ENCODE data around the gene MRGPRF.

Gene MRGPRF

DNA sequence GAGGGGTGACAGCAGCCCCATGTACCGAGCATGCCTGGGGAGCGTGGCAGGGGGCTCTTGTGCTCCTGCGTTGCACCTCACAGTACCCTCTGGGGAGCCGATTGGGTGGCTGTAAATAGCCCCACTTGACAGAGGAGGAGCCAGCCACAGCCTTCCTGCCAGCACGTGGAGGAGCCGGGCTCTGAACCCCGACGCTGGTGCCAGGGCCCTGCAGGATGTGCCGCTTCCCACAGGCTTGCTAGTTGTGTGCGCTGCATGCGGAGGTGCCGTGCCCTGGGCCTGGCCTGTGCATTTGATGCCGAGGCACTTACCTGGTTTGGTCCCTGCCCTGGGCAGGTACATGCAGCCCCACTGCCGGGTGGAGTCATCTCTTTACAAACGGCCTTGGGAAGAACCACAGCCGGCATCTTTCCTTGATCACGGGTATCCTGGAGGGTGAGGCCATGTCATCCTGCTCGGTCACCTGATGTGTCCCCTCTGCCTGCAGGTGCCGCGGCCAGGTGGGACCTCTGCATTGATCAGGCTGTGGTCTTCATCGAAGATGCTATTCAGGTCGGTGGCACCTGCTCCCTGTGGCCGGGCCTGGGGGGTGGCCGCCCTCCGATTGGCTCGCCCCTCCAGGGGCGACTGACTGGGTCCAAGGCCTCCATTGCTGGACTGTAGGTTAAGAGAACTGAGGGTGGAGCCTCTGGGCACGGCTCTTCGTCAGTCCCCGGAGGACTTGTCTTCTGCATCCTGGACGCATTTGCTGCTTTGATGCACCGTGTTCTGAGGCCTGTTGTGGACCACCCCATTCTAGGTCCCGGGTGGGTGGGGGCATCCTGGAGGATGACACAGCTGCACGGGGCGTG, 40.7 kb upstream of the MRGPRF start:
- CTCF ChIA-PET, result no interaction called here
- H3K4me3 Mint-ChIP-seq, result no peak overlapping the region
- H3K9me3 Mint-ChIP-seq, result no peaks in the 10 kb centered on the region
- DNase-seq, result no peak
- no peak overlapping the region for H3K27ac Mint-ChIP-seq
- peaks cover 28% of the 10 kb centered on the region for H3K4me1 Mint-ChIP-seq
- peaks cover 3% of the 10 kb centered on the region for H3K36me3 Mint-ChIP-seq
- H3K27me3 Mint-ChIP-seq, result no peaks in the 10 kb centered on the region

DNA sequence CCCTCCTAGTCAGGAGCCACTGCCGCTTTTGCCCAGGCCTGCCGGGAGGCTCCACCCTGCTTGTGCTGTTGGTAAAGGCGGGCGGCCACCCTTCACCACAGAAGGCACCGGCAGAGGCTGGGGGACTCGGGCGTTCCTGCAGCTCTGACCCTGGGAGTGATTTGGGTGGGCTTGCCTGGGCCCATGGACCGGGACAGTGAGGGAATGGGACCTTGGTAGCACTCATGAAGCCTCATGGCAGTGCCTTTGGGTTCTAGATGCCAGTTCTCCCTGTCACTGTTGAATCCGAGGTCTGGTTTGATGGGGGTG, 40.1 kb upstream of the MRGPRF start:
- Mint-ChIP-seq H3K4me1 (peaks cover 32% of the 10 kb centered on the region), H3K27ac (no peak overlapping the region), H3K27me3 (no peaks in the 10 kb centered on the region), H3K36me3 (peaks cover 3% of the 10 kb centered on the region), H3K4me3 (no peak overlapping the region), H3K9me3 (no peaks in the 10 kb centered on the region)
- CTCF ChIA-PET, result no interaction called here
- DNase-seq, result no peak

DNA sequence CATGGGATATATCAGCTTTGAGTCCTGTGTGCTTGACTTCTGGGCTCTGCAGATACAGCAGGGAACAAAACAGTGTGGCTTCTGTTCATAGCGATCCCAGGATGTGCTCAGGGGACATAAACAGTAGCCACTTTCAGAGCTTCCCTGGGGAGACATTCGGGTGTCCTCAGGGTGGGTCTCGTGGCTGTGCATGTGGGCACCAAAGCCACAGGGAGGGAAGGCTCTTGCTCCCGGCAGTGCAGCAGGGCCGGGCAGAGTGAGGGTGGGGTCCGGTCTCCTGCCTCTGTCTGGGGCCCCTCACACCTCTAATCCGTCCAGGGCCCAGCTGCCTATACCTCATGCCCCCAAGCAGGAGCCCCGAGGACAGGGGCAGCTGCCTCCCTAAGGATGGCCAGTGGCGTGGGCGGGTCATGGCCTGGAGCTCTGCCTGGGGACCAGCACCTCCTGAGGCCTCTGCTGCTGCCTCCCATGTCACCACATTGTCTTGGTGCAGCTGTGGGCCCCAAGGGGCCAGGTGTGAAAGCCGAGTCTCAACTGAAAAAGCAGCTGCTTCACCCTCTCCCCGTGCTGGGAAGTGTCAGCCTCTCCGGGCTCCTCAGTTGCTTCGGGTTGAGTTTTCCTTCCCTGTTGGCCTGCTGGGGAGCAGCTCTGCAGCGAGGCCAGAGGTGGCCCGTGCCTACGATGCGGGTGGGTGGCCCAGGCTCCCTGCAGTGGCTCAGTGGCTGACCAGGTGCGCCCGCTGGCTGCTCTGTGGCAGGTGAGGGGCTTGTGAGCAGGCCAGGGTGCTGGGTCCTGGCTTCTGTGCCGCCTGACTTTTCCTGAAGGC, 39.5 kb upstream of the MRGPRF start:
- peaks cover 4% of the 10 kb centered on the region for H3K27me3 Mint-ChIP-seq
- H3K27ac Mint-ChIP-seq, result peak overlapping the region; percentile 49
- no peak for DNase-seq
- CTCF ChIA-PET, result no interaction called here
- H3K4me3 Mint-ChIP-seq, result no peak overlapping the region
- no peaks in the 10 kb centered on the region for H3K9me3 Mint-ChIP-seq
- H3K4me1 Mint-ChIP-seq, result peaks cover 37% of the 10 kb centered on the region
- H3K36me3 Mint-ChIP-seq, result peaks cover 3% of the 10 kb centered on the region

GRCh38 chr11:69051381-69052342, 38.6 kb upstream of the MRGPRF start:
- Mint-ChIP-seq H3K27ac (peak overlapping the region; percentile 70), H3K4me1 (peaks cover 41% of the 10 kb centered on the region), H3K9me3 (no peaks in the 10 kb centered on the region), H3K36me3 (peaks cover 3% of the 10 kb centered on the region), H3K4me3 (peak overlapping the region; percentile 35), H3K27me3 (peaks cover 8% of the 10 kb centered on the region)
- DNase-seq, result no peak
- CTCF ChIA-PET, result no interaction called here

DNA sequence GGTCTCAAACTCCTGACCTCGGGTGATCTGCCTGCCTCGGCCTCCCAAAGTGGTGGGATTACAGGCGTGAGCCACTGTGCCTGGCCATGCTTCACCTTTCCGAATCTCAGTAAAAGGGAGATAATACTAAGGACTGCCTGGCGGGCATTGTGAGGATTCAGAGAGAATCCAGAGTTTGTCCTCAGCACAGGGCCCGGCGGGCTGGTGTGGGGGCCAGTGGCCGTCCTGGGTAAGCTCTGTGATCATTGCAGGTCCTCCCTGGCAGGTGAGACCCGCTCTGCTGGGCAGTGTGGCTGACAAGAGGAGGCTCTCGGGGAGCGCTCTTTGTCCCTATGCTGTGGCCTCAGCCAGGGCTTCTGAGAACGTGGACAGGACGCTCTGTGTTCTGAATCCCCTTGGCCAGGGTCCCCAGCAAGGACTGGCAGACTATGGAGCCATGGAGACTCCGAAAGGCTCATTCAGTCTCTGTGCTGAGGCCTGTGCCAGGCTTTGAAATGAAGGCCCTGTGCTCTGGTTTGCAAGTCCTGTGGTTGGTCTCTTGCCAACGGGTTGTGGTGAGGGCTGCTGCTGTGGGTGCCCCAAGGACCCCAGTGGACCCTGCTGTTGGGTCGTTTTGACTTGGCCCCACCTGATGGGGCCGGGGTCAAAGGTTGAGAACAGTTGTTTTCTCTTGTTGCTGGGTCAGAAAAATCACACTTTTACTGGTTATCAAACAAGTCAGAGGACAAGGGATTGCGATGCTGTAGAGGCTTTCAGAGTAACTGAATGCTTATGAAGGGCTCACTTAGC, 37.7 kb upstream of the MRGPRF start:
- Mint-ChIP-seq H3K4me1 (peaks cover 38% of the 10 kb centered on the region), H3K27me3 (peaks cover 17% of the 10 kb centered on the region), H3K36me3 (peaks cover 3% of the 10 kb centered on the region), H3K4me3 (peak overlapping the region; percentile 35), H3K27ac (peak overlapping the region; percentile 70), H3K9me3 (no peaks in the 10 kb centered on the region)
- CTCF ChIA-PET, result no interaction called here
- DNase-seq, result no peak

DNA sequence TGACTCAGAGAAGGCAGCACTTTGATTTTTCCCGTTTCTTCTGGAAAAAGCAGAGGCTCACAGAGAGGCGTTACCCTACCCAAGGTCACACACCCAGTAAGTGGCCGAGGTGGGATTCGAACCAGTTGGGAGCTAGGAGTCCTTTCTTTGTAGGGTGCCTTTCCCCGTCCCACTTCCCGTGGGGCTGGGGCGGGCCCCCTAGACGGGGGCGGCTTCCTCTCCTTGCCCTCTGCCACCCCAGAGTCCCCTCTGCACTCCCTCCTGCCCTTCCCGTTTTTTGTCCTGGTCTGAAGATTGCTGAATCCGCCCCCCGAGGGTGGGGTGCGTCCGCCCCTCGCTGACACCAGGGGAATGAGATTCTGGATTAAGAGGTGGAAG, 36.4 kb upstream of the MRGPRF start:
- peak overlapping the region; percentile 78 for H3K27ac Mint-ChIP-seq
- peaks cover 29% of the 10 kb centered on the region for H3K27me3 Mint-ChIP-seq
- DNase-seq, result peak; percentile 51
- H3K9me3 Mint-ChIP-seq, result no peaks in the 10 kb centered on the region
- peak overlapping the region; percentile 81 for H3K4me3 Mint-ChIP-seq
- CTCF ChIA-PET, result no interaction called here
- peaks cover 39% of the 10 kb centered on the region for H3K4me1 Mint-ChIP-seq
- H3K36me3 Mint-ChIP-seq, result no peaks in the 10 kb centered on the region

GRCh38 chr11:69048694-69049489, 35.8 kb upstream of the MRGPRF start, which contains the start of gene TPCN2:
TPCN2 (plus strand) TSS chr11:69048932; CDS start chr11:69048998, 66 bp downstream.
- H3K27me3 Mint-ChIP-seq, result peaks cover 35% of the 10 kb centered on the region
- CTCF ChIA-PET, result no interaction called here
- peak; percentile 94 for DNase-seq
- no peaks in the 10 kb centered on the region for H3K9me3 Mint-ChIP-seq
- H3K36me3 Mint-ChIP-seq, result no peaks in the 10 kb centered on the region
- H3K27ac Mint-ChIP-seq, result peak within 1 kb of the TSS; percentile 85
- H3K4me1 Mint-ChIP-seq, result peaks cover 39% of the 10 kb centered on the region
- peak within 1 kb of the TSS; percentile 81 for H3K4me3 Mint-ChIP-seq

DNA sequence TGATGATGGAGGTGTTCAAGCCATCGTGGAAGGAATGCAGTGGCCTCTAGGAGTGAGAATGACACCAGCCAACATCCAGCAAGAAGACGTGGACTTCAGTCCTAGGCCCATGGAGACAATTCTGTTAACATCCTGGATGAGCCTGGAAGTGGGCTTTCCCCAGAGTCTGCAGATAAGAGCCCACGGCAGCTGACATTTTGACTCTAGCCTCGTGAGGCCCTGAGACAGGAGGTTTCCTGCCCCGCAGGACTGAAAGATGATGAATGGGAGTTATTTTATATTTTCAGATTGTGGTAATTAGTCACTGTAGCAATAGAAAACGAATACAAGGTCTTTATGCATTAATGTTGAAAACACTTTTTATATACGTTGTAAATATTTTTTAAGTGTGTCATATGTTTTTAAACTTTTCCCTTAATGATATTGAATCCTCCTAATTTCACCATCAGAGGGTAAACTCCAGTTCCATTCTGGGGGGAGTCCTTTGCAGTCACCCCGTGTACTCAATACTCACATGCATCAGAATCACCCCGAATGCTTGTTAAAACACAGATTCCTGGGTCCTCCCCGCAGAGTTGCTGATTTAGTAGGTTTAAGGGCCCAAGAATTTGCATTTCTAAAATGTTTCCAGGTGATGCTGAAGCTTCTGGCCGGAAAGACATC, 35.1 kb upstream of the MRGPRF start:
- H3K9me3 Mint-ChIP-seq, result no peaks in the 10 kb centered on the region
- H3K27me3 Mint-ChIP-seq, result peaks cover 38% of the 10 kb centered on the region
- H3K4me3 Mint-ChIP-seq, result peak overlapping the region; percentile 76
- CTCF ChIA-PET, result no interaction called here
- DNase-seq, result no peak
- peak overlapping the region; percentile 85 for H3K27ac Mint-ChIP-seq
- peaks cover 39% of the 10 kb centered on the region for H3K4me1 Mint-ChIP-seq
- no peaks in the 10 kb centered on the region for H3K36me3 Mint-ChIP-seq

- H3K36me3 Mint-ChIP-seq, result no peaks in the 10 kb centered on the region
- CTCF ChIA-PET, result interaction anchor here (1.3 to 1.6 kb wide), 2 partner anchors 29 to 43 kb away, joined by 3 to 5 read pairs; no protein-coding TSS in a partner anchor
- H3K4me3 Mint-ChIP-seq, result no peak overlapping the region
- H3K9me3 Mint-ChIP-seq, result no peaks in the 10 kb centered on the region
- H3K27ac Mint-ChIP-seq, result no peak overlapping the region
- H3K4me1 Mint-ChIP-seq, result peaks cover 14% of the 10 kb centered on the region
- DNase-seq, result peak; percentile 49
- peaks cover 53% of the 10 kb centered on the region for H3K27me3 Mint-ChIP-seq
These were observed 31.3 kb upstream of the MRGPRF start for GRCh38 chr11:69044111-69045013.

- peaks cover 44% of the 10 kb centered on the region for H3K27me3 Mint-ChIP-seq
- no peak overlapping the region for H3K4me3 Mint-ChIP-seq
- H3K27ac Mint-ChIP-seq, result no peak overlapping the region
- peaks cover 2% of the 10 kb centered on the region for H3K4me1 Mint-ChIP-seq
- H3K36me3 Mint-ChIP-seq, result no peaks in the 10 kb centered on the region
- CTCF ChIA-PET, result no interaction called here
- DNase-seq, result no peak
- no peaks in the 10 kb centered on the region for H3K9me3 Mint-ChIP-seq
These were observed 28.5 kb upstream of the MRGPRF start for GRCh38 chr11:69041516-69041915.

GRCh38 chr11:69040581-69041260, 27.7 kb upstream of the MRGPRF start:
- Mint-ChIP-seq H3K4me1 (peaks cover 2% of the 10 kb centered on the region), H3K27me3 (peaks cover 42% of the 10 kb centered on the region), H3K4me3 (no peak overlapping the region), H3K27ac (no peak overlapping the region), H3K9me3 (no peaks in the 10 kb centered on the region), H3K36me3 (no peaks in the 10 kb centered on the region)
- DNase-seq, result no peak
- CTCF ChIA-PET, result no interaction called here
